OCI-LY3 (cell line): ENCODE measurements around the gene FOXI2.

Experiments
- H2AFZ ChIP-seq: fragments of 200-600, 300-600 bp; shearing (Covaris generic); 2 replicates; pipeline ENCODE4 v1.6.0; 2014; ENCODE audit warnings: antibody characterized with exemption, low read depth, low read length
- H3K27ac ChIP-seq: fragments of 200-600, 300-600 bp; sonication (generic); 2 replicates; pipeline ENCODE4 v1.5.1; 2014; ENCODE audit warnings: mild to moderate bottlenecking, low read length, moderate library complexity, mixed read lengths
- H3K27me3 ChIP-seq: fragments of 200-600, 300-600 bp; sonication (generic); 2 replicates; pipeline ENCODE4 v1.6.1; 2014; ENCODE audit warnings: low read depth, low read length, mixed read lengths
- H3K36me3 ChIP-seq: fragments of 200-600, 300-600 bp; sonication (generic); replicated peaks from 2 replicates; pipeline ENCODE3; 2014; ENCODE audit warnings: low read depth, low read length, mixed read lengths
- H3K4me1 ChIP-seq: fragments of 300-600, 200-600 bp; sonication (generic); 2 replicates; pipeline ENCODE4 v1.6.1; 2014; ENCODE audit warnings: low read length, mixed read lengths
- H3K4me2 ChIP-seq: fragments of 200-600, 300-600 bp; sonication (generic); 2 replicates; pipeline ENCODE4 v1.6.1; 2014; ENCODE audit warnings: low read length, mixed read lengths
- H3K4me3 ChIP-seq: fragments of 300-600, 200-600 bp; sonication (generic); 2 replicates; pipeline ENCODE4 v1.5.1; 2014; ENCODE audit warnings: antibody characterized with exemption, mild to moderate bottlenecking, low read length, moderate library complexity
- H3K79me2 ChIP-seq: fragments of 300-600, 200-600 bp; shearing (Covaris generic); 2 replicates; pipeline ENCODE4 v1.6.1; 2014; ENCODE audit warnings: mild to moderate bottlenecking, low read length, mixed read lengths
- H3K9ac ChIP-seq: fragments of 300-600, 200-600 bp; shearing (Covaris generic); 2 replicates; pipeline ENCODE4 v1.6.0; 2014; ENCODE audit warnings: mild to moderate bottlenecking, low read length, moderate library complexity
- H3K9me3 ChIP-seq: fragments of 200-600, 300-600 bp; shearing (Covaris generic); 2 replicates; pipeline ENCODE4 v1.6.1; 2014; ENCODE audit warnings: low read length, mixed read lengths; ENCODE audit not compliant: insufficient read depth
- H4K20me1 ChIP-seq: fragments of 200-600, 300-600 bp; sonication (generic); 2 replicates; pipeline ENCODE4 v1.6.1; 2016; ENCODE audit warnings: low read length, mixed read lengths; ENCODE audit not compliant: insufficient read depth
- EZH2phosphoT487 ChIP-seq: fragments of 200-600 bp; shearing (Covaris generic); IDR thresholded peaks from 2 replicates; pipeline ENCODE4 v1.6.1; 2018; ENCODE audit warnings: antibody characterized with exemption, mixed run types, low read depth
- TF ChIP-seq, protein P1 (sequence below): fragments of 200-600, 300-600 bp; sonication (generic); IDR thresholded peaks from 2 replicates; pipeline ENCODE4 v1.5.1; 2014; ENCODE audit warnings: antibody characterized with exemption, low read length, low read depth

FOXI2 gene

DNA sequence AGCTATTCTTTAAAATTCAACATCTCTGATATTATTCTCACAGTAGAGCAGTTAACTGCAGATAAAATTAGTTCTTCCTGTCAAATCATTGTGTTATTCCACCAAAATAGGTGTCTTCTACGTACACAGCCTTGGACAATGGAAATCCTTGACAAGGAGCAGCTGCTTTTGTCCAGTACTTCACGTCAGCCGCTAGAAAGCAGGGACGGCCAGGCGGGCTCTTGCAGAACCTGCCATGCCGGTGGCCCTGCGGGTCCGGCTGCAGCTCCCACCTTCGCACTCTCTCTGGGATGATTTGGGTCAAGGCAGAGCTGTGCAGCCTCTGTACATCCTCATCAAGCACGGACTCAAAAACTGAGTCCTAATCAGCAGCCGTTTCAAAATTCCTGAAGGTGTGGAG lies 2.2 kb upstream of the FOXI2 start:
- no peak overlapping the region for H2AFZ ChIP-seq
- no peak overlapping the region for H3K4me2 ChIP-seq
- no peak overlapping the region for H3K4me3 ChIP-seq
- no peak overlapping the region for H3K27ac ChIP-seq
- no peaks in the 10 kb centered on the region for H3K27me3 ChIP-seq
- H4K20me1 ChIP-seq: no peaks in the 10 kb centered on the region
- H3K79me2 ChIP-seq: no peaks in the 10 kb centered on the region
- no peaks in the 10 kb centered on the region for H3K36me3 ChIP-seq
- no peak for TF ChIP-seq EZH2phosphoT487
- TF ChIP-seq, protein P1, sequence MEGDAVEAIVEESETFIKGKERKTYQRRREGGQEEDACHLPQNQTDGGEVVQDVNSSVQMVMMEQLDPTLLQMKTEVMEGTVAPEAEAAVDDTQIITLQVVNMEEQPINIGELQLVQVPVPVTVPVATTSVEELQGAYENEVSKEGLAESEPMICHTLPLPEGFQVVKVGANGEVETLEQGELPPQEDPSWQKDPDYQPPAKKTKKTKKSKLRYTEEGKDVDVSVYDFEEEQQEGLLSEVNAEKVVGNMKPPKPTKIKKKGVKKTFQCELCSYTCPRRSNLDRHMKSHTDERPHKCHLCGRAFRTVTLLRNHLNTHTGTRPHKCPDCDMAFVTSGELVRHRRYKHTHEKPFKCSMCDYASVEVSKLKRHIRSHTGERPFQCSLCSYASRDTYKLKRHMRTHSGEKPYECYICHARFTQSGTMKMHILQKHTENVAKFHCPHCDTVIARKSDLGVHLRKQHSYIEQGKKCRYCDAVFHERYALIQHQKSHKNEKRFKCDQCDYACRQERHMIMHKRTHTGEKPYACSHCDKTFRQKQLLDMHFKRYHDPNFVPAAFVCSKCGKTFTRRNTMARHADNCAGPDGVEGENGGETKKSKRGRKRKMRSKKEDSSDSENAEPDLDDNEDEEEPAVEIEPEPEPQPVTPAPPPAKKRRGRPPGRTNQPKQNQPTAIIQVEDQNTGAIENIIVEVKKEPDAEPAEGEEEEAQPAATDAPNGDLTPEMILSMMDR: no peak
- no peaks in the 10 kb centered on the region for H3K4me1 ChIP-seq
- H3K9me3 ChIP-seq: no peaks in the 10 kb centered on the region
- H3K9ac ChIP-seq: no peak overlapping the region

DNA sequence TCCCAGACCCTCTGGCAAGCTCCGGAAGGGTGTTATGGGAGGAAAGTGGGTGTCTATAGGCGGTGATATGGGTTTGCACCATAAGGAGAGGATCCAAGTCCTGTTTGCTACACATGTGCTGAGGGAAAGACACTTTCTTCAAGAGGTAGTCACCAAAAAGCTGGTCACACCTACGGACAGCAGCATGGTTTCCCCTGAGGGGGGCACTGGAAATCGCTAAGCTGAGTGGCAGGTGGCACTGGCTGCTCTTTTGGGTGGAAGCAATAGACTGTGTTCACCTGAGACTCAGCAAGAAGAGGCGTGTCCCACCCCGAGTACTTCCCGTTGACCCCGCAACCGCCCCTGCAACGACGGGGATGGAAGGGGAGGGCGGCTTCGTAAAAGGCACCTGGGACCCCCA lies 1.8 kb upstream of the FOXI2 start:
- no peaks in the 10 kb centered on the region for H3K9me3 ChIP-seq
- no peaks in the 10 kb centered on the region for H3K79me2 ChIP-seq
- no peak overlapping the region for H3K4me3 ChIP-seq
- no peak for TF ChIP-seq EZH2phosphoT487
- TF ChIP-seq, protein P1: no peak
- H2AFZ ChIP-seq: no peak overlapping the region
- no peak overlapping the region for H3K4me2 ChIP-seq
- H3K27ac ChIP-seq: no peak overlapping the region
- H3K27me3 ChIP-seq: no peaks in the 10 kb centered on the region
- H3K36me3 ChIP-seq: no peaks in the 10 kb centered on the region
- H3K9ac ChIP-seq: no peak overlapping the region
- H4K20me1 ChIP-seq: no peaks in the 10 kb centered on the region
- no peaks in the 10 kb centered on the region for H3K4me1 ChIP-seq

DNA sequence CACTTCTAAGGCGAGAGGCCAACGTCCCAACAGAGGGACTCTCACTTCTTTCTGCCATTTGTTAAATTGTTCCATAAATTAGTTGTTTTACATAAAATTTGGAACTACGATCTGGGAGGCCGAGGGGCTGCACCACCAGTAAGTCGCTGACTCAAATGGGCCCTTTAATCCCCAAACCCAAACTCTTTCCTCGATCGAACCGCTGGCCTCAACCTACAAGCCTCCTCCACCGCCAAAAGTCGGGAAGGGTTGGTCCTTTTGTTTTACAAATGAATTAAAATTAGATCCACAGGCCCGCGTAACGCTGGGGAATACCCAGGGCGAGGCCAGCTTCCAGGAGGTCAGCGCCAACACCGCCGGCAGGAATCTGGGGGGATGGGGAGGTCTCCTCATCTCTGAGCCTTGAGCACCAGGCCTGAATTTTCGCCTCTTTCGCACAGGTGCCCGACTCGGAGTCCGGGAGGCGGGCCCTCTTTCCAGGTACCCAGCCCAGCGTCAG lies 1.2 kb upstream of the FOXI2 start:
- Histone ChIP-seq H3K27me3 (no peaks in the 10 kb centered on the region), H3K4me3 (no peak overlapping the region), H3K4me2 (no peak overlapping the region), H3K9me3 (no peaks in the 10 kb centered on the region), H2AFZ (no peak overlapping the region), H3K9ac (no peak overlapping the region), H3K4me1 (no peaks in the 10 kb centered on the region), H4K20me1 (no peaks in the 10 kb centered on the region), H3K36me3 (no peaks in the 10 kb centered on the region), H3K27ac (no peak overlapping the region), H3K79me2 (no peaks in the 10 kb centered on the region)
- TF ChIP-seq, protein P1: no peak
- no peak for TF ChIP-seq EZH2phosphoT487

DNA sequence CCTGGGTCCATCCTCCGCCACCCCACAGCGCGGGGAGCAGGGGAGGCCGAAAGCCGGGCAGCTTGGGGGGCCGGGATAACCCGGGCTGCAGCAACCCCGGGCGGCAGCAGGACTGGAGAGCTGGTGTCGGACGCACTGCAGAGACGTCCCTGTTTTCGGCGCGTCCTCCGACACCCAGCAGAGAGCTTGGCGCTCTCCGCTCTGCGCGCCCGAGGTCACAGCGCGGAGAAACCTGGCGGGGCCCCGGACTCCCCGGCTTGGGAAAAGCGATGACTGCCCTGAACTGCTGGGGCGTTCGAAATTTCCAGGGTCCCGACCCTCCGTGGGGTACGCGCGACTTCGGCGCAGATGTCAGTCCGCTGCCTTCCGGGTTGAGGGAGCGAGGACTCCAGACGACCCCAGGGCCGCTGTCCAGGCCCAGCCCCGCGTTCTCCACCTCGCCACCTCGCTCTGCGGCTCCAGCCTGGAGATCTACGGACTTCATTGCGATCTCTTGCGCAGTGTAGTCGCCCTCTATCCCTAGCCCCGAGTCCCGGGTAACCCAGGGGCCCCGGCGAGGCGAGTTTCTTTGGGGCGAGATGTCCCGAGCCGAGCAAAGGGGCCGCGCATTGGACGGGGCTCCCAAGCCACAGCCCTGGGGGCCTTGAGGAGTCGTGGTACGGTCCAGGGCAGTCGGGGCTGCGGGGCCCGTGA lies 617 bp upstream of the FOXI2 start:
- Histone ChIP-seq H3K4me1 (no peaks in the 10 kb centered on the region), H3K9ac (no peak overlapping the region), H3K4me3 (no peak overlapping the region), H3K79me2 (no peaks in the 10 kb centered on the region), H3K27me3 (no peaks in the 10 kb centered on the region), H3K4me2 (no peak overlapping the region), H3K9me3 (no peaks in the 10 kb centered on the region), H4K20me1 (no peaks in the 10 kb centered on the region), H3K36me3 (no peaks in the 10 kb centered on the region), H3K27ac (no peak overlapping the region), H2AFZ (no peak overlapping the region)
- TF ChIP-seq, protein P1: no peak
- no peak for TF ChIP-seq EZH2phosphoT487
